Ishikawa (cell line): ENCODE results near the gene ERGIC1.

Source experiments
- CEBPB ChIP-seq: IDR thresholded peaks from 2 replicates; pipeline ENCODE4 v1.6.1; 2012
- CREB1 ChIP-seq: IDR thresholded peaks from 2 replicates; pipeline ENCODE4 v1.6.1; 2012; ENCODE audit warnings: low read depth
- EGR1 ChIP-seq: IDR thresholded peaks from 2 replicates; pipeline ENCODE4 v1.6.1; 2012
- EP300 ChIP-seq: IDR thresholded peaks from 2 replicates; pipeline ENCODE4 v1.6.1; 2012; ENCODE audit warnings: borderline replicate concordance
- FOXM1 ChIP-seq: IDR thresholded peaks from 2 replicates; pipeline ENCODE4 v1.6.1; 2012; ENCODE audit warnings: low read depth, borderline replicate concordance
- NFIC ChIP-seq: IDR thresholded peaks from 2 replicates; pipeline ENCODE4 v1.6.1; 2012
- RAD21 ChIP-seq: IDR thresholded peaks from 2 replicates; pipeline ENCODE4 v1.6.1; 2012; ENCODE audit warnings: low read depth
- TAF1 ChIP-seq: IDR thresholded peaks from 2 replicates; pipeline ENCODE4 v1.6.1; 2012; ENCODE audit warnings: low read depth, mild to moderate bottlenecking
- TCF12 ChIP-seq: IDR thresholded peaks from 2 replicates; pipeline ENCODE4 v1.6.1; 2012; ENCODE audit warnings: low read depth
- TEAD4 ChIP-seq: IDR thresholded peaks from 2 replicates; pipeline ENCODE4 v1.6.1; 2012
- USF1 ChIP-seq: IDR thresholded peaks from 2 replicates; pipeline ENCODE4 v1.6.1; 2012
- YY1 ChIP-seq: IDR thresholded peaks from 2 replicates; pipeline ENCODE4 v1.6.1; 2012; ENCODE audit warnings: low read depth
- ZBTB7A ChIP-seq: IDR thresholded peaks from 2 replicates; pipeline ENCODE4 v1.6.1; 2012; ENCODE audit warnings: low read depth
- TF ChIP-seq, protein P1 (sequence below): IDR thresholded peaks from 2 replicates; pipeline ENCODE4 v1.6.1; 2012; ENCODE audit warnings: low read depth, mild to moderate bottlenecking
- TF ChIP-seq, protein P2 (sequence below): IDR thresholded peaks from 2 replicates; pipeline ENCODE4 v1.6.1; 2012

Gene ERGIC1

DNA sequence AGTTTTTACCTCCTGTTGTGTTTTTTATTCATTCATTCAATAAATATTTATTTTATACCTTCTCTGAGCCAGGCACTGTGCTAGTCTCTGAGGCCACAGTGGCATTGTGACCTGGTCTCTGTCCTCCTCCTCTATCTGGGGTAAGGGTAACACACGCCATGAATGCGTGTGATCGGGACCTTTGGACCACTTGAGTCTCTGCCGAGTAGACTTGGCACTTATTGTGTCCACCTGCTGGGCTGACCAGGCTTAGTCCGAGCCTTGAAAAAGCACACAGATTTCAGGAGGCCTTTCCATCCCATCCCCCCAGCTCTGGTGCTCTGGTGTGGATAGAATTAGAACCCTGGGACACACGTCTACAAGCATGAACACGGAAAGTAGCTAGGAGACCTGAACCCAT is 58.7 kb downstream of the ERGIC1 start:
- TF ChIP-seq TEAD4 (no peak), ZBTB7A (no peak), YY1 (no peak), NFIC (no peak)

GRCh38 chr5:172894767-172895388 is 60.8 kb downstream of the ERGIC1 start:
- no peak for TF ChIP-seq RAD21
- TF ChIP-seq NFIC = no peak

DNA sequence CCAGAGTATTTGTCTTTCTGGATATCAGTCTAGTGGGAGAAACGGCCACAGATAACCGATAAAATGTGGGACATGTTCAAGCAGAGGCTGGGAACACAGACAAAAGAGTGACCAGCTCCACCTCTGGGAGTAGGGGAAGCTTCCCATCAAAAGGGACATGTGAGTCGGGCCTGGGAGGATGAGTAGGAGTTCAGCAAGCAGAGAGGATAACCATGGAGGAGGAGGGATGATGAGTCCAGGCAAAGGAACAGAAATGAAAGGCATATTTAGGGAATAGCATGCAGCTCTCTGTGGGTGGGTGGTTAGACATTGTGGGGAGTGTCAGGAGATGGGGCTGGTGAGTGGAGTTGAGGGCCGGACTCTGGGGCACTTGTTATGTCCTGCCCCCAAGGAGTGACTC is 61.5 kb downstream of the ERGIC1 start:
- TF ChIP-seq, protein P1, sequence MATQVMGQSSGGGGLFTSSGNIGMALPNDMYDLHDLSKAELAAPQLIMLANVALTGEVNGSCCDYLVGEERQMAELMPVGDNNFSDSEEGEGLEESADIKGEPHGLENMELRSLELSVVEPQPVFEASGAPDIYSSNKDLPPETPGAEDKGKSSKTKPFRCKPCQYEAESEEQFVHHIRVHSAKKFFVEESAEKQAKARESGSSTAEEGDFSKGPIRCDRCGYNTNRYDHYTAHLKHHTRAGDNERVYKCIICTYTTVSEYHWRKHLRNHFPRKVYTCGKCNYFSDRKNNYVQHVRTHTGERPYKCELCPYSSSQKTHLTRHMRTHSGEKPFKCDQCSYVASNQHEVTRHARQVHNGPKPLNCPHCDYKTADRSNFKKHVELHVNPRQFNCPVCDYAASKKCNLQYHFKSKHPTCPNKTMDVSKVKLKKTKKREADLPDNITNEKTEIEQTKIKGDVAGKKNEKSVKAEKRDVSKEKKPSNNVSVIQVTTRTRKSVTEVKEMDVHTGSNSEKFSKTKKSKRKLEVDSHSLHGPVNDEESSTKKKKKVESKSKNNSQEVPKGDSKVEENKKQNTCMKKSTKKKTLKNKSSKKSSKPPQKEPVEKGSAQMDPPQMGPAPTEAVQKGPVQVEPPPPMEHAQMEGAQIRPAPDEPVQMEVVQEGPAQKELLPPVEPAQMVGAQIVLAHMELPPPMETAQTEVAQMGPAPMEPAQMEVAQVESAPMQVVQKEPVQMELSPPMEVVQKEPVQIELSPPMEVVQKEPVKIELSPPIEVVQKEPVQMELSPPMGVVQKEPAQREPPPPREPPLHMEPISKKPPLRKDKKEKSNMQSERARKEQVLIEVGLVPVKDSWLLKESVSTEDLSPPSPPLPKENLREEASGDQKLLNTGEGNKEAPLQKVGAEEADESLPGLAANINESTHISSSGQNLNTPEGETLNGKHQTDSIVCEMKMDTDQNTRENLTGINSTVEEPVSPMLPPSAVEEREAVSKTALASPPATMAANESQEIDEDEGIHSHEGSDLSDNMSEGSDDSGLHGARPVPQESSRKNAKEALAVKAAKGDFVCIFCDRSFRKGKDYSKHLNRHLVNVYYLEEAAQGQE = no peak
- TF ChIP-seq TEAD4 (no peak), NFIC (no peak), FOXM1 (no peak), ZBTB7A (no peak), USF1 (no peak), TAF1 (no peak), RAD21 (no peak), EP300 (no peak), CREB1 (no peak), TCF12 (no peak), EGR1 (no peak), CEBPB (no peak), YY1 (no peak)
- TF ChIP-seq, protein P2, sequence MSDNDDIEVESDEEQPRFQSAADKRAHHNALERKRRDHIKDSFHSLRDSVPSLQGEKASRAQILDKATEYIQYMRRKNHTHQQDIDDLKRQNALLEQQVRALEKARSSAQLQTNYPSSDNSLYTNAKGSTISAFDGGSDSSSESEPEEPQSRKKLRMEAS = no peak

- TF ChIP-seq TCF12 (no peak), TEAD4 (no peak), EP300 (no peak), TAF1 (no peak), CREB1 (no peak), RAD21 (no peak), ZBTB7A (no peak), CEBPB (no peak), USF1 (no peak), NFIC (no peak), FOXM1 (no peak), YY1 (no peak), EGR1 (no peak)
- TF ChIP-seq, protein P2 = no peak
- TF ChIP-seq, protein P1 = no peak
Observed at GRCh38 chr5:172896465-172896864, 62.4 kb downstream of the ERGIC1 start.

- TF ChIP-seq, protein P2 = no peak
- TF ChIP-seq TAF1 (no peak), TCF12 (no peak), EP300 (no peak), EGR1 (no peak), TEAD4 (no peak), ZBTB7A (no peak), YY1 (no peak), CREB1 (no peak), USF1 (no peak), CEBPB (no peak), NFIC (no peak), FOXM1 (no peak)
- TF ChIP-seq, protein P1 = no peak
Observed at GRCh38 chr5:172897481-172898217, 63.6 kb downstream of the ERGIC1 start.
